ENCODE data around the gene PACSIN3. TPM values are rescaled to one million over a fixed set of nuclear protein-coding genes. Genes with fewer than 3 reads are reported as not detected.

The PACSIN3 gene
- total and polyA plus RNA-seq, 2 of the 8 experiments (the other 6 are each of a cell fraction or from before 2014, with no cell fraction given): 23.8 to 47.2 TPM

DNA sequence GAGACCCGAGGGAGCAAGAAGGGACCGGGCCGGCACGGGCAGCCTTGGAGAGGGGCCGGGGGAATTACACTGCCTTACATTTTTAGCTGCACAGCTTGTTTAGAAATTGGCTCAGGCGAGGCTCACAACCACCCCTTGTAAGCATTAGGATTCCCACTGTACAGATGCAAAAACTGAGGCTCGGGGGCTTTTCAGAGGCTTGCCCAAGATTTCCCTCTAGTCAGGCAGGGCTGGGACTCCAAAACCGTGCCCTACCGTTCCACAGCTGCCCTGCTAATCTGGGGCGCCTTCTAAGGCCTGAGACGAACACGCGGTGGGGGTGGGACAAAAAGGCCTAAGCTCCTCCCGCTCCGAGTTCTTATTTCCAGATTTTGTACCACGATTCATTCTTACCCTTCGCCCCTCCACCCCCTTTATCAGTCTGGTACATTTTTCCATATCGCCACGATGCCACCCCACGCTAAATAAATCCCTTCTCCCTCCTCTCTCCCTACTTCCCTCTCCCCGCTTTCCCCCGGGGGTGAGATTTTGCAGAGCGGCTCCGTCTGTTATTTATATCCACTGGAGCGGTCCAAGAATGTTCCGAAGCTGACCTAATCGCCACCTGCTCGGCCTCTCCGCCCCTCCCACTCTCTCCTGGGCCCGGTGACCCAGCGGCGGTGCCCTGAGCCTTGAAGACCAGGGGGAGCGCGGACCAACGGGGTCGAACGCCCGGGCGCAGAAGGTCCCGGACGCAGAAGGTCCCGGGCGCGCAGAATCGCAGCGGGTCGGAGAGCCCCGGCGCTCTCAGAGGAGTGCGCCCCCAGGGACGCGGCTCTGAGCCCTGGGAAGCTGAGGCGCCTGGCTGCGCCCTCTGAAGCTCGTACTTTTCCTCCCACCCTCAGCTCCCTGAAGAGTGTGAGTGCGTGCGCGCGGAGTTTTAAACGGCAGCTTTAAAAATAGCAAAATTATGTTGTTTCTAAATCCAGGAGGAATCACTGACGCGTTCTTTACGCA is 764 bp upstream of the PACSIN3 start (continued):
- TF ChIP-seq POLR2AphosphoS5 (IDR thresholded peaks at IDR 0.05; ENCODE audit: low read depth, low read length): peak; percentile 88
- TF ChIP-seq, protein P1, sequence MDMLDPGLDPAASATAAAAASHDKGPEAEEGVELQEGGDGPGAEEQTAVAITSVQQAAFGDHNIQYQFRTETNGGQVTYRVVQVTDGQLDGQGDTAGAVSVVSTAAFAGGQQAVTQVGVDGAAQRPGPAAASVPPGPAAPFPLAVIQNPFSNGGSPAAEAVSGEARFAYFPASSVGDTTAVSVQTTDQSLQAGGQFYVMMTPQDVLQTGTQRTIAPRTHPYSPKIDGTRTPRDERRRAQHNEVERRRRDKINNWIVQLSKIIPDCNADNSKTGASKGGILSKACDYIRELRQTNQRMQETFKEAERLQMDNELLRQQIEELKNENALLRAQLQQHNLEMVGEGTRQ (IDR thresholded peaks at IDR 0.05; ENCODE audit: low read length): no peak
- no peak for TF ChIP-seq EP300 (IDR thresholded peaks at IDR 0.05; ENCODE audit: borderline replicate concordance in 1 of 2, low read depth in 2 of 2, low read length in 2 of 2)
- peak; percentile 69 for TF ChIP-seq KDM4A (IDR thresholded peaks at IDR 0.05; ENCODE audit: low read depth, low read length, severe bottlenecking)
- TF ChIP-seq KDM1A (IDR thresholded peaks at IDR 0.05; ENCODE audit: borderline replicate concordance, low read length): peak; percentile 96
- TF ChIP-seq, protein P2, sequence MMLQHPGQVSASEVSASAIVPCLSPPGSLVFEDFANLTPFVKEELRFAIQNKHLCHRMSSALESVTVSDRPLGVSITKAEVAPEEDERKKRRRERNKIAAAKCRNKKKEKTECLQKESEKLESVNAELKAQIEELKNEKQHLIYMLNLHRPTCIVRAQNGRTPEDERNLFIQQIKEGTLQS (IDR thresholded peaks at IDR 0.05; ENCODE audit: insufficient read depth, low read depth, low read length): no peak
- peak in 1 of 2 experiments; percentile 91; a peak in 2 of 3 replicates for TF ChIP-seq POLR2A (IDR thresholded peaks at IDR 0.05; ENCODE audit: control extremely low read depth in 1 of 2, low read depth in 2 of 2, low read length in 2 of 2)
